Activated B cell treated with CpG ODN at 0.5 μM for 24 hours (primary cell): ENCODE data around the gene PNMA8C. TPM values are rescaled to one million over a fixed set of nuclear protein-coding genes. Genes with fewer than 3 reads are reported as not detected.
"Not testable (repeated sequence)": the region's sequence is repeated elsewhere in the genome, so short reads cannot be mapped to it uniquely, and the experiment has no call there.

ENCODE experiments used
- ATAC-seq: fragments of 200-7000 bp; cut with Tn5 transposase; one replicate; pipeline ENCODE4 v1.10.0; 2021; ENCODE audit warnings: low read depth, mild to moderate bottlenecking, moderate library complexity
- CTCF ChIA-PET: fragments of 350-600 bp; sonication (Branson Sonifier 250); formaldehyde crosslinking; loops from one replicate; lab custom pipeline; 2021; ENCODE audit warnings: antibody characterized with exemption; lab: Charles Lee
- POLR2A ChIA-PET: fragments of 350-600 bp; sonication (Branson Sonifier 250); formaldehyde crosslinking; loops from one replicate; lab custom pipeline; 2021; ENCODE audit warnings: antibody characterized with exemption; lab: Charles Lee
- DNase-seq: peaks from one replicate; pipeline ENCODE4 v3.0.0; 2022
- H3K27ac Mint-ChIP-seq: one replicate; pipeline ENCODE4 v1.8.0; 2020; ENCODE audit warnings: mixed read lengths
- H3K27me3 Mint-ChIP-seq: one replicate; pipeline ENCODE4 v1.8.0; 2021; ENCODE audit warnings: mixed read lengths
- H3K36me3 Mint-ChIP-seq: one replicate; pipeline ENCODE4 v1.8.0; 2021; ENCODE audit warnings: low read depth, mixed read lengths
- H3K4me1 Mint-ChIP-seq: one replicate; pipeline ENCODE4 v1.8.0; 2021; ENCODE audit warnings: mixed read lengths
- H3K4me3 Mint-ChIP-seq: one replicate; pipeline ENCODE4 v1.8.0; 2020; ENCODE audit warnings: mild to moderate bottlenecking, mixed read lengths
- H3K9me3 Mint-ChIP-seq: one replicate; pipeline ENCODE4 v1.8.0; 2020; ENCODE audit warnings: mixed read lengths
- intact Hi-C: fragments of 100-400 bp; cut with micrococcal nuclease; formaldehyde crosslinking; loops from one replicate; pipeline ENCODE4 v1.15.1; 2024
- total RNA-seq: library from RNA; stranded (reverse); gene quantifications from 2 replicates; pipeline ENCODE4 v1.2.3, GENCODE V29; 2022
- TF ChIP-seq, protein P1 (sequence below): fragments of 200-600 bp; IDR thresholded peaks from one replicate; pipeline ENCODE4 v1.8.0; 2022; ENCODE audit warnings: antibody characterized with exemption, mild to moderate bottlenecking

Gene PNMA8C
- total RNA-seq, 1 donor from 2014 or later: not detected

DNA sequence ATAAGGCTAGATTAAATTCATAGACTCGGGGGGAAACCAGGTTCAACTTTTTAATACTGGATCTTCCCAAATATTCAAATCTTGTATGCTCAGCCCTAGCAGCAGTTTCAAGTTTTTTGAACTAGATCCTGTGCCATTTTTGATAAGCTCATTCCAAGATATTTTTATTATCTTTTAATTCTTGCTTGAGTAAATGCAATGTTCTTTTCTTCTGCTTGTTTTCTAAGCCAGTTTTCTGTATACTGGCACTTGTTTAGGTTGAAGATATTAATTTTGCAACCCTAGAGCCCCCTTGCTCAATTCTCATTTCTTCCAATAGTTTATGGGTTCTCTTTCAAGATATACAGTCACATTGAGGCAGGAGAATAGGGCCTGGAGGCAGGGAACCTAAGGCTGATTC is 13.1 kb upstream of the PNMA8C start:
- no peak for ATAC-seq

DNA sequence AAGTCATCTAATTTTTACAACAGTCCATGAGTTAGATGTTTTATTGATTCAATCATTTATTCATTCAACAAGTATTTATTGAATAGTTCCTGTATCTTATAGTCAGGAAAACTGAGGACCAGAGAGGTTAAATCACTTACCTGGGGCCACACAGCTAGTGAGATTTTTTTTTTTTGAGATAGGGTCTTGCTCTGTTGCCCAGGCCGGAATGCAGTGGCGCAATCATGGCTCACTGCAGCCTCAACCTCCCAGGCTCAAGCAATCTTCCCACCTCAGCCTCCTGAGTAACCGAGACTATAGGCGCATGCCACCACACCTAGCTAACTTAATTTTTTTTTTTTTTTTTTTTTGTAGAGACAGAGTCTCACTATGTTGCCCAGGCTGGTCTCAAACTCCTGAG is 7.0 kb upstream of the PNMA8C start:
- intact Hi-C loops, H3K9me3 Mint-ChIP-seq, POLR2A ChIA-PET, ATAC-seq, H3K4me1 Mint-ChIP-seq, CTCF ChIA-PET, H3K36me3 Mint-ChIP-seq, DNase-seq, H3K27ac Mint-ChIP-seq, H3K4me3 Mint-ChIP-seq: not testable (repeated sequence)
- peaks cover 24% of the 10 kb centered on the region for H3K27me3 Mint-ChIP-seq

More for the DNA sequence above, 13.1 kb upstream of the PNMA8C start:
- H3K27ac Mint-ChIP-seq: no peak overlapping the region
- TF ChIP-seq, protein P1, sequence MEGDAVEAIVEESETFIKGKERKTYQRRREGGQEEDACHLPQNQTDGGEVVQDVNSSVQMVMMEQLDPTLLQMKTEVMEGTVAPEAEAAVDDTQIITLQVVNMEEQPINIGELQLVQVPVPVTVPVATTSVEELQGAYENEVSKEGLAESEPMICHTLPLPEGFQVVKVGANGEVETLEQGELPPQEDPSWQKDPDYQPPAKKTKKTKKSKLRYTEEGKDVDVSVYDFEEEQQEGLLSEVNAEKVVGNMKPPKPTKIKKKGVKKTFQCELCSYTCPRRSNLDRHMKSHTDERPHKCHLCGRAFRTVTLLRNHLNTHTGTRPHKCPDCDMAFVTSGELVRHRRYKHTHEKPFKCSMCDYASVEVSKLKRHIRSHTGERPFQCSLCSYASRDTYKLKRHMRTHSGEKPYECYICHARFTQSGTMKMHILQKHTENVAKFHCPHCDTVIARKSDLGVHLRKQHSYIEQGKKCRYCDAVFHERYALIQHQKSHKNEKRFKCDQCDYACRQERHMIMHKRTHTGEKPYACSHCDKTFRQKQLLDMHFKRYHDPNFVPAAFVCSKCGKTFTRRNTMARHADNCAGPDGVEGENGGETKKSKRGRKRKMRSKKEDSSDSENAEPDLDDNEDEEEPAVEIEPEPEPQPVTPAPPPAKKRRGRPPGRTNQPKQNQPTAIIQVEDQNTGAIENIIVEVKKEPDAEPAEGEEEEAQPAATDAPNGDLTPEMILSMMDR: no peak
- ChIA-PET POLR2A (interaction anchor here (0.6 kb wide), 1 partner anchor 1048 kb away, joined by 3 read pairs; no protein-coding TSS in a partner anchor), CTCF (no interaction called here)
- no peak for DNase-seq
- no peaks in the 10 kb centered on the region for H3K36me3 Mint-ChIP-seq
- H3K4me1 Mint-ChIP-seq: no peaks in the 10 kb centered on the region
- no peak overlapping the region for H3K4me3 Mint-ChIP-seq
- no peaks in the 10 kb centered on the region for H3K9me3 Mint-ChIP-seq
- peaks cover 5% of the 10 kb centered on the region for H3K27me3 Mint-ChIP-seq
- intact Hi-C loops: no loop called here

DNA sequence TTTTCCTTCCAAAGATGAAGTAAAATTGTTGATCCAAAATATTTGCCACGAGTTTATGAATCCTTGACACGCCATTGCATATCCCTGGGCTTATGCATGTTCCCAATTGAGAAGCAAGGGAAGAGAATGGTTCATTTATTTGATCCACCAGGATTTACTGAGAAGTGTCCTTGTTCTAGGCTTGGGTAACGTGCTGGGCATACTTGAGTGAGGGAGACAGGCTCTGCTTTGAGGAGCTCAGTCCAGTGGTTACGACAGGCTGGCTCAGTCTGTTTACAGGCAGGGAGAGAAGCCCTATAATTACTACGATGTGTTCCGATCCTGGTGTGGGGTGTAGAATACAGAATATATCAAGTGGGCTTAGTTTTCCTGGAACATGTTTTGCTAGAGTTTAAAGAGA is 6.3 kb upstream of the PNMA8C start:
- no peaks in the 10 kb centered on the region for H3K4me1 Mint-ChIP-seq
- TF ChIP-seq, protein P1: no peak
- CTCF ChIA-PET: no interaction called here
- ATAC-seq (no peak), DNase-seq (no peak)
- peaks cover 29% of the 10 kb centered on the region for H3K27me3 Mint-ChIP-seq
- no peak overlapping the region for H3K4me3 Mint-ChIP-seq
- no peaks in the 10 kb centered on the region for H3K36me3 Mint-ChIP-seq
- intact Hi-C loops: no loop called here
- POLR2A ChIA-PET: no interaction called here
- H3K27ac Mint-ChIP-seq: no peak overlapping the region
- no peaks in the 10 kb centered on the region for H3K9me3 Mint-ChIP-seq

DNA sequence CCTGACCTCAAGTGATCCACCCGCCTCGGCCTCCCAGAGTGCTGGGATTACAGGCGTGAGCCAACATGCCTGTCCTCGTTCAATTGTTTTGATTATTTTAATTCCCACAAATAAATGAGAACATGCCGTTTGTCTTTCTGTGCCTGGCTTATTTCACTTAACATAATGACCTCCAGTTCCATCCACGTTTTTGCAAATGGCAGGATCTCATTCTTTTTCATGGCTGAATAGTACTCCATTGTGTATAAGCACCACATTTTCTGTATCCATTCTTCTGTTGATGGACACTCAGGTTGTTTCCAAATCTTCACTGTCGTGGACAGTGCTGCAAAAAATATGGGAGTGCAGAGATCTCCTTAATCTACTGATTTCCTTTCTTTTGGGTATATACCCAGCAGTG is 4.7 kb upstream of the PNMA8C start:
- H3K4me1 Mint-ChIP-seq, ATAC-seq, H3K9me3 Mint-ChIP-seq, H3K27ac Mint-ChIP-seq, intact Hi-C loops, H3K4me3 Mint-ChIP-seq, DNase-seq, CTCF ChIA-PET, H3K36me3 Mint-ChIP-seq: not testable (repeated sequence)
- POLR2A ChIA-PET: interaction anchor here (0.7 kb wide), 1 partner anchor 89 kb away, joined by 3 read pairs; no protein-coding TSS in a partner anchor
- H3K27me3 Mint-ChIP-seq: peaks cover 40% of the 10 kb centered on the region

DNA sequence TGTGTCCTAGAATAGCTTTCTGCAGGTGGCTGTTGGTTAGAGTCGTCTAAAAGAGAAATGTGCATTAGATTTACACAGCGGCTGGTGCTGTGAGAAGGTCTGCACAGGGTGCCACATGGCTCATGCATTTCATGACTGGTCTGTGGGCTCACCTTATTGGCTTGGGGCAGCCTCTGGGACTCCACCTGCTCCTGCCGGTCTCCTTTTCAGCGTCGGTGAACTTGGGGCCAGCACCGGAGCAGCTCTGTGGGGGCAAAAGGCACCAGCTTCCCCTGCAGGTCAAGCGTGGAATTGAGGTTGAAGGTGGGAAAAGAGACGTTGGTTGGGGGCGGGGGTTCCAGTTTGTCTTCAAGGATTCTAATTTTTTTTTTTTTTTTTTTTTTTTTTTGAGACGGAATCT is 3.1 kb upstream of the PNMA8C start:
- DNase-seq (no peak), ATAC-seq (no peak)
- ChIA-PET CTCF (no interaction called here), POLR2A (no interaction called here)
- Mint-ChIP-seq H3K27me3 (peaks cover 55% of the 10 kb centered on the region), H3K36me3 (no peaks in the 10 kb centered on the region), H3K4me3 (no peak overlapping the region), H3K4me1 (peaks cover 17% of the 10 kb centered on the region), H3K9me3 (no peaks in the 10 kb centered on the region), H3K27ac (no peak overlapping the region)
- intact Hi-C loops: no loop called here
- TF ChIP-seq, protein P1: no peak

DNA sequence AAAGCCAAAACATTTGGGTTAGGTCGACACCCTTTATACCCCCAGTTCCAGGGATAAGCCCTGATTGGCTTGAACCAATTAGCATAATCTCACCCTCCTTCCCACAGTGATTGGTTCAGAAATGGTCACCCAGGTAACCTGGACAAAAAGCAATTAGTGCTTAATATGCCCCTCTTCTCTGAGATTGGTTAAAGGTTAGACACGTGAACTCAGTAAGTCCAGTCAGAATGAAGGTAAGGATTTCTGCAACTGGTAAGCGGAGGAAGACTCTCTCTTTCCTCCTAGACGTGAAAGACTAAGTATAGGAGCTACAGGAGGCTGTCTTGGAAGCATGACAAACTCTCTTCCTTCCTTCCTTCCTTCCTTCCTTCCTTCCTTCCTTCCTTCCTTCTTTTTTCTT is 1.3 kb upstream of the PNMA8C start:
- H3K27ac Mint-ChIP-seq: no peak overlapping the region
- ChIA-PET CTCF (no interaction called here), POLR2A (no interaction called here)
- peaks cover 26% of the 10 kb centered on the region for H3K4me1 Mint-ChIP-seq
- peaks cover 62% of the 10 kb centered on the region for H3K27me3 Mint-ChIP-seq
- TF ChIP-seq, protein P1: no peak
- ATAC-seq: no peak
- intact Hi-C loops: no loop called here
- DNase-seq: no peak
- no peak overlapping the region for H3K4me3 Mint-ChIP-seq
- no peaks in the 10 kb centered on the region for H3K36me3 Mint-ChIP-seq
- no peaks in the 10 kb centered on the region for H3K9me3 Mint-ChIP-seq
